Fibroblast of lung (primary cell): Measurements from ENCODE around the gene DPYD. TPM values are rescaled to one million over a fixed set of nuclear protein-coding genes. Genes with fewer than 3 reads are reported as not detected.

Experiments
- DNase-seq, 2 donors: peaks; one replicate each; pipeline versions ENCODE4 v3.0.0 to v3.0.0-alpha.2; 2010; ENCODE audit warnings: low read depth in 2 of 2
- H2AFZ ChIP-seq: 2 replicates; pipeline ENCODE4 v1.5.1; 2012; ENCODE audit warnings: low read length, control low read depth, inconsistent platforms
- H3K27ac ChIP-seq: 2 replicates; pipeline ENCODE4 v1.5.1; 2011; ENCODE audit warnings: low read length, control low read depth; ENCODE audit not compliant: insufficient read depth
- H3K27me3 ChIP-seq: 2 replicates; pipeline ENCODE4 v1.5.1; 2011; ENCODE audit warnings: mild to moderate bottlenecking, low read length; ENCODE audit not compliant: control insufficient read depth, insufficient read depth
- H3K36me3 ChIP-seq: 2 replicates; pipeline ENCODE4 v1.5.1; 2011; ENCODE audit warnings: low read length; ENCODE audit not compliant: control insufficient read depth, insufficient read depth
- H3K4me1 ChIP-seq: 2 replicates; pipeline ENCODE4 v1.5.1; 2011; ENCODE audit warnings: low read length; ENCODE audit not compliant: control insufficient read depth, insufficient read depth; ENCODE audit errors: extremely low read depth
- H3K4me2 ChIP-seq: 2 replicates; pipeline ENCODE4 v1.5.1; 2011; ENCODE audit warnings: low read length, control low read depth; ENCODE audit not compliant: insufficient read depth; ENCODE audit errors: extremely low read depth
- H3K4me3 ChIP-seq, 4 experiments: fragments of 200-600 bp in 1 of 4; sonication (generic) in 1 of 4; replicated peaks in 1 of 4; 2 replicates each; pipeline ENCODE4 v1.5.1; 2011 to 2016; ENCODE audit warnings: low read length in 4 of 4, low read depth in 3 of 4, mild to moderate bottlenecking in 3 of 4, control low read depth in 2 of 4, inconsistent platforms in 1 of 4, mixed read lengths in 1 of 4; ENCODE audit not compliant: insufficient read depth in 1 of 4; ENCODE audit errors: control extremely low read depth in 1 of 4
- H3K79me2 ChIP-seq: 2 replicates; pipeline ENCODE4 v1.5.1; 2012; ENCODE audit warnings: mild to moderate bottlenecking, low read length, inconsistent platforms; ENCODE audit not compliant: control insufficient read depth, insufficient read depth
- H3K9ac ChIP-seq: 2 replicates; pipeline ENCODE4 v1.5.1; 2011; ENCODE audit warnings: mild to moderate bottlenecking, low read length, control low read depth; ENCODE audit not compliant: insufficient read depth
- H3K9me3 ChIP-seq: 2 replicates; pipeline ENCODE4 v1.5.1; 2012; ENCODE audit warnings: low read depth, low read length; ENCODE audit not compliant: control insufficient read depth, insufficient read depth
- H4K20me1 ChIP-seq: 2 replicates; pipeline ENCODE4 v1.5.1; 2011; ENCODE audit warnings: low read length; ENCODE audit not compliant: control insufficient read depth, insufficient read depth; ENCODE audit errors: extremely low read depth
- EZH2 ChIP-seq: IDR thresholded peaks from 2 replicates; pipeline ENCODE4 v1.5.1; 2012; ENCODE audit warnings: low read length, control low read depth, mild to moderate bottlenecking; ENCODE audit errors: missing control alignments
- polyA minus RNA-seq: library from RNA; depleted of rRNA, polyadenylated mRNA; stranded (reverse); fragments of >200 nt; gene quantifications from 2 replicates; pipeline ENCODE4 v1.2.3, GENCODE V29; 2011; ENCODE audit warnings: low replicate concordance
- polyA plus RNA-seq, 2 donors: library from polyadenylated mRNA; depleted of rRNA in 1 of 2; stranded (reverse) in 1 of 2; unstranded in 1 of 2; fragments of >200 nt; gene quantifications; 2 replicates each; pipeline ENCODE4 v1.2.1, GENCODE V29; 2011 to 2012; ENCODE audit warnings: missing spikeins in 1 of 2
- total RNA-seq: library from RNA; depleted of rRNA; stranded (reverse); fragments of >200 nt; gene quantifications from 2 replicates; pipeline ENCODE4 v1.2.1, GENCODE V29; 2014
- TF ChIP-seq, protein P1 (sequence below), 2 donors: IDR thresholded peaks in 1 of 2; conservative IDR thresholded peaks in 1 of 2; 1 replicate in 1 of 2; 2 replicates in 1 of 2; pipeline ENCODE4 v1.5.1; 2011 to 2012; ENCODE audit warnings: low read length in 2 of 2, control low read depth in 1 of 2, inconsistent platforms in 1 of 2, low read depth in 1 of 2, mild to moderate bottlenecking in 1 of 2

Gene DPYD
- 63.1 and 64.2 TPM in 2 replicates for total RNA-seq
- 25.2 and 32.0 TPM in 2 replicates for polyA plus RNA-seq
- polyA plus RNA-seq (2012), result 22.5 and 25.7 TPM in 2 replicates
- polyA minus RNA-seq, result 16.1 and 24.5 TPM in 2 replicates

DNA sequence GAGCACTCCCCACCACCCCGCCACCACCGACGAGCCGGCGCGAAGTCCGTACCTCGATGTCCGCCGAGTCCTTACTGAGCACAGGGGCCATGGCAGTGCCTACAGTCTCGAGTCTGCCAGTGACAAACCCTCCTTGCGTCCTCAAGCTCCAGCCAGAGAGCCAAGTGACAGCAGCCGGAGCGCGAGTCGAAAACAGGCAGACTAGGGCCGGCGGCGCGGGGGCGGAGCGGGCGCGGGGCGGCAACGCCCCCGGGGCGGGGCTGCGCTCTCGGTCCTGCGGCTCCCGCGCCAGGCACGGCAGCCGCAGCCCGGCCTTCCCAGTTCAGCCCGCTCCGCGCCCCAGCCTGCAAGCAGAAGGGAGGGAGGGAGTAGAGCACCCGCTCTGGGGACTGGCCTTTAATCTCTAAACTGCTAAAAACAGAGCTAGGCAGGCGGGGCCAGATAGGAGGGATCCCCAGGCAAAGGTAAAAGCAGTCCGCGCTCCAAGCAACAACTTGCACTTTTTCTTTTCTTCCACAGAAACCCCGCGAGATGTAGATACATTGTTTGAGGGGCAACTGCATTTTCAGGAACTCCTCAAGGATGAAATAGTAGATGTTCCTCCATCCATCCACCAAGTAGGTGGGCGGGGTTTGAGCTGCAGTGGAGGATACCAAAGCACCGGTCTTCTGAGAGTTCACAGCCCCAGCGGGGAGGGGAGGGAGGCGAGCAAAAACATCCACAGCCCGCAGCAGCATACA is at the start of gene DPYD:
Gene DPYD, minus strand, starts transcription at position 203 of the 740 bp plus-strand sequence. Its CDS starts 112 bp downstream, at position 91.
- peaks cover 5% of the 10 kb centered on the region for H3K4me1 ChIP-seq
- DNase-seq, result peak; percentile 86 to 90
- peak within 1 kb of the TSS; percentile 80 for H3K4me2 ChIP-seq
- H3K4me3 ChIP-seq, result peak within 1 kb of the TSS; percentile 74 to 98 (median 79)
- H3K79me2 ChIP-seq, result peaks cover 40% of the 10 kb centered on the region
- TF ChIP-seq EZH2, result no peak
- TF ChIP-seq, protein P1, sequence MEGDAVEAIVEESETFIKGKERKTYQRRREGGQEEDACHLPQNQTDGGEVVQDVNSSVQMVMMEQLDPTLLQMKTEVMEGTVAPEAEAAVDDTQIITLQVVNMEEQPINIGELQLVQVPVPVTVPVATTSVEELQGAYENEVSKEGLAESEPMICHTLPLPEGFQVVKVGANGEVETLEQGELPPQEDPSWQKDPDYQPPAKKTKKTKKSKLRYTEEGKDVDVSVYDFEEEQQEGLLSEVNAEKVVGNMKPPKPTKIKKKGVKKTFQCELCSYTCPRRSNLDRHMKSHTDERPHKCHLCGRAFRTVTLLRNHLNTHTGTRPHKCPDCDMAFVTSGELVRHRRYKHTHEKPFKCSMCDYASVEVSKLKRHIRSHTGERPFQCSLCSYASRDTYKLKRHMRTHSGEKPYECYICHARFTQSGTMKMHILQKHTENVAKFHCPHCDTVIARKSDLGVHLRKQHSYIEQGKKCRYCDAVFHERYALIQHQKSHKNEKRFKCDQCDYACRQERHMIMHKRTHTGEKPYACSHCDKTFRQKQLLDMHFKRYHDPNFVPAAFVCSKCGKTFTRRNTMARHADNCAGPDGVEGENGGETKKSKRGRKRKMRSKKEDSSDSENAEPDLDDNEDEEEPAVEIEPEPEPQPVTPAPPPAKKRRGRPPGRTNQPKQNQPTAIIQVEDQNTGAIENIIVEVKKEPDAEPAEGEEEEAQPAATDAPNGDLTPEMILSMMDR (conservative IDR thresholded peaks at IDR 0.05 in 1 of 2, IDR thresholded peaks at IDR 0.05 in 1 of 2; ENCODE audit: low read depth in 1 of 2, low read length in 2 of 2), result no peak
- peak within 1 kb of the TSS; percentile 81 for H3K9ac ChIP-seq
- H2AFZ ChIP-seq, result peak within 1 kb of the TSS; percentile 89
- no peaks in the 10 kb centered on the region for H3K9me3 ChIP-seq
- no peaks in the 10 kb centered on the region for H3K27me3 ChIP-seq
- peak within 1 kb of the TSS; percentile 86 for H3K27ac ChIP-seq
- no peaks in the 10 kb centered on the region for H3K36me3 ChIP-seq
- H4K20me1 ChIP-seq, result no peaks in the 10 kb centered on the region

- Histone ChIP-seq H3K79me2 (no peaks in the 10 kb centered on the region), H3K4me1 (no peaks in the 10 kb centered on the region), H3K9me3 (no peaks in the 10 kb centered on the region), H4K20me1 (no peaks in the 10 kb centered on the region), H3K27ac (no peak overlapping the region), H3K9ac (no peak overlapping the region), H3K4me2 (no peak overlapping the region), H3K4me3 (no peak overlapping the region), H3K36me3 (no peaks in the 10 kb centered on the region), H2AFZ (no peak overlapping the region), H3K27me3 (no peaks in the 10 kb centered on the region)
- TF ChIP-seq EZH2, result no peak
- TF ChIP-seq, protein P1 (conservative IDR thresholded peaks at IDR 0.05 in 1 of 2, IDR thresholded peaks at IDR 0.05 in 1 of 2; ENCODE audit: low read depth in 1 of 2, low read length in 2 of 2), result no peak
- DNase-seq, result no peak
Measured at GRCh38 chr1:97960470-97960869, 39.6 kb upstream of the DPYD start.

GRCh38 chr1:97947695-97948094 is 26.9 kb upstream of the DPYD start:
- Histone ChIP-seq H3K27ac (no peak overlapping the region), H3K4me3 (no peak overlapping the region), H3K36me3 (no peaks in the 10 kb centered on the region), H3K4me2 (peak overlapping the region; percentile 11), H2AFZ (no peak overlapping the region), H3K79me2 (no peaks in the 10 kb centered on the region), H3K4me1 (peaks cover 6% of the 10 kb centered on the region), H3K27me3 (no peaks in the 10 kb centered on the region), H3K9ac (no peak overlapping the region), H3K9me3 (no peaks in the 10 kb centered on the region), H4K20me1 (no peaks in the 10 kb centered on the region)
- no peak for TF ChIP-seq EZH2
- TF ChIP-seq, protein P1 (conservative IDR thresholded peaks at IDR 0.05 in 1 of 2, IDR thresholded peaks at IDR 0.05 in 1 of 2; ENCODE audit: low read depth in 1 of 2, low read length in 2 of 2), result no peak
- DNase-seq, result peak in 1 of 2 donors; percentile 71
